Right cardiac atrium (tissue), 5 donors: ENCODE results near the gene CDK18. TPM values are rescaled to one million over a fixed set of nuclear protein-coding genes. Genes with fewer than 3 reads are reported as not detected.

ENCODE experiments used
- ATAC-seq, 2 donors: fragments of 200-7000 bp; cut with Tn5 transposase; one replicate each; pipeline versions ENCODE4 v1.8.0 to v1.9.1; 2020; ENCODE audit warnings: moderate library complexity in 2 of 2, mild to moderate bottlenecking in 1 of 2
- DNase-seq, 3 donors: peaks; one replicate each; pipeline ENCODE4 v3.0.0-alpha.2; 2020
- H3K27ac ChIP-seq: one replicate; pipeline ENCODE4 v1.5.1; 2013; ENCODE audit warnings: mild to moderate bottlenecking, low read length, control low read depth, moderate library complexity
- H3K27me3 ChIP-seq: one replicate; pipeline ENCODE4 v1.6.1; 2013; ENCODE audit not compliant: control insufficient read depth, insufficient read depth
- H3K4me1 ChIP-seq: one replicate; pipeline ENCODE4 v1.6.1; 2013; ENCODE audit warnings: low read length; ENCODE audit not compliant: control insufficient read depth, insufficient read depth
- H3K4me3 ChIP-seq: one replicate; pipeline ENCODE4 v1.5.1; 2013; ENCODE audit warnings: low read length, control low read depth
- H3K9me3 ChIP-seq: one replicate; pipeline ENCODE4 v1.6.1; 2013; ENCODE audit warnings: low read length; ENCODE audit not compliant: control insufficient read depth
- WGBS: extraction: QIAGEN DNeasy Blood & Tissue Kit; methylation state at CpG from one replicate; pipeline ENCODE4 v1.1.7; 2013; 5-methylcytosine and 5-hydroxymethylcytosine counted together
- intact Hi-C, 4 donors: fragments of 100-400 bp; cut with DNase I; formaldehyde crosslinking; loops; one replicate each; pipeline versions ENCODE4 v1.11.0 to v1.14.0; 2022 to 2023
- polyA plus RNA-seq: library from polyadenylated mRNA; stranded (reverse); fragments of 200-250 nt; gene quantifications from one replicate; pipeline ENCODE4 v1.2.3, GENCODE V29; 2013
- total RNA-seq, 4 donors: library from RNA; stranded (reverse); fragmentation: NEBNext Ultra II Directional; extraction: Animal tissue kit (Norgen Biotek cat#: 25700); gene quantifications; one replicate each; pipeline ENCODE4 v1.2.1, GENCODE V29; 2021
- donor health status: healthy with polysubstance abuse.
- donor health status: DM: no; HTN: yes; CAD: no.
- donor health status: DM: no; HTN: no; CAD: no.
- donor health status: DM: no; HTN: yes; CAD: no; lungs with severe emphysema.
- donor health status: DM: yes; HTN: yes; CAD: no.

Gene CDK18
- total and polyA plus RNA-seq, 5 donors, result 80.2 to 150 (median 142) TPM

DNA sequence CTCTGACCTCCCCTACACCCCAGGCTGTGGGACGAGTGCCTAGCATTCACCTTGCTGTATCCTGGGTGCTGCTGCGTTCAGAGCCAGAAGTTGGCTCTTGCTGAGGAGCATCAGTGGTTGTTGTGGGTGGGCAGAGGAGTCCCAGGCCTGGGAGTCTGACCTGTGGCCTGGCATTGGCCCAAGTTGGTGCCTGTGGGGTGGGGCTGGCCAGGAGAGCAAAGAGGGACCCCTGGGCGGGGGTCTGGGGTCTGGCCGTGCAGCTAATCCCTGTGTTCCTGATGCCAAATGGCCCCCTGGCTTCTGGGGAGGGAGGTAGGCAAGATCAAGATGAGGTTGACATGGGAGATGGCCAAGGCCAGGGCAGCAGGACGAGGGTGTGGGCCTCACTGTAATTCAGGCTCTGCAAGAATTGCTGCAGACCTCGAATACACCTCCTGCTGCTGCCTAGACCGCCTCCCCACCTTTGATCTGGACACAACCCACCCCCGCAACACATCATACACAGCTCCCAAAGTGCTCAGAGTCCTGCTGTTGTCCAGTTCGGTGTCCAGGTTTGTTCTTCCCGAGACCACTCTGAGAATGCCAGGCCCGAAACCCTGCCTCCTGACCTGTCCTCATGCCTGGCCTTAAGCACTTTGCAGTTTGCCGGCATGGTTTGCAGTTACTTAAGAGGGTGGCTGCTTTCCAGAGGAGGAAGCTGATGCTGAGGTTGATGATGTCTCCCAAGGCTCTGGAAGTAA is 28.7 kb downstream of the CDK18 start:
- DNase-seq (peak in 1 of 3 donors; percentile 70), ATAC-seq (no peak)
- intact Hi-C loops, result loop anchor here in 1 of 4 donors (10.0 kb wide), 1 partner anchor 102 kb away; the partner anchor contains the start of gene ELK4
- 79% methylated on average over 12 of the region's 12 CpGs for WGBS
- H3K4me3 ChIP-seq, result no peak overlapping the region
- H3K4me1 ChIP-seq, result no peaks in the 10 kb centered on the region
- no peak overlapping the region for H3K27ac ChIP-seq
- H3K27me3 ChIP-seq, result no peaks in the 10 kb centered on the region
- H3K9me3 ChIP-seq, result no peaks in the 10 kb centered on the region

DNA sequence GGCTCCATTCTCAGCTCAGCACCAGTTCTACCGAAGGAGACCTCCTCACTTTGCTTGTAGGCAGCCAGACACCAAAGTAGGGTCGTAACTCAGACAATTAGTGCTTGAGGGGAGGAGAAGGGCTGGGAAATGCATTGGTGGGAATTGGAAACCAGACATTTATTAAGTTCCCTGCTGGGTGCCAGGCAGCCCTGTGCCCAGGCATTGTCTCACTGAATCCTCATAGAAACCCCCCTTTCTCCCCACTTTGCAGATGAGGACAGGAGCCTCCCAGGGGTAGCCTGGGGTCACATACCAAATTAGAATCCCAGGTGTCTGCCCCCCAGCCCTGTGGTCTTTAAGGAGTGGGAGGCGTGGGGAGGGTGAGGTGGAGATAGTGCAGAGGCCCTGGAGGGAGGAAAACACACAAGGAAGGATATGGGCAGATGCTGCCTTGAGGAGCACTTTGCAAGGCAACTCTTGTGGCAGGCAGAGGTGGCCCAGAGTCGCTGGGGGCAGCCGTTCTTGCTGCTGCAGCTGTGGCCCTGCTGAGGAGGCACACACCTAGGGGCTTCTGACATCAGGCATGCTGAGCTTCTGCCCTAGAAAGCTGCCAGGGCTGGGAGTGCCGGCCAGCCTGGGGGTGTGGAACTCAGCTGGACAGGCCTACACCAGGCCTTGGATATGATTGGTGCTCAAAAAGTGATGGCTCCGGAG is 29.4 kb downstream of the CDK18 start:
- no peak for ATAC-seq
- Histone ChIP-seq H3K27ac (no peak overlapping the region), H3K27me3 (no peaks in the 10 kb centered on the region), H3K4me3 (no peak overlapping the region), H3K9me3 (no peaks in the 10 kb centered on the region), H3K4me1 (no peaks in the 10 kb centered on the region)
- intact Hi-C loops, result loop anchor here in 1 of 4 donors (10.0 kb wide), 1 partner anchor 101 kb away; the partner anchor contains the start of gene ELK4
- peak in 1 of 3 donors; percentile 37 for DNase-seq
- whole genome bisulfite sequencing, result 76% methylated on average over 7 of the region's 7 CpGs

DNA sequence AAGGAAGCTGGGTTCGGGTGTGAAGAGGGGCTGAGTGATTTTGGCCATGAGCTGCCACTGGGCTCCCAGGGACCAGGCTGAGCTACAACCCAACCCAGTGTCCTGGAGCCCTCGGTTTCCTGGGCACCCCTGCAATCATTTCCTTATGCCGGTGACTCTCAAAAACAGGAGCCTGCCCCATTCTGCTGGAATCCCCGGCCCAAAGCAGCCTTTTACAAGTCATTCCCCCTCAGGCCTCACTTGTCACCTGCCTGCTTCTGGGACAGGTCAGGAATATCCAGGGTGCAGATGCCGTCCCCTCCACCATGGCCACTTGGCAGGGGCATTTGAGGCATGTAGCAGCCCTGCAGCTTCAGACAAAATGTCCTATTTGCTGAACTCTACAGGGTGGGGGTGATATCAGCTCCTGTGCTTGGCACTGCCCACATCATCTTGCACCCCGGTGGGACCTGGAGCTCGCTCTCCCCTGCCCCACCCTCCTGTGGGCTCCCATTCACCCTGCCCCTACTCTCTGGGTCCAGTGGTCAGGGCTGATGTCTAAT is 30.0 kb downstream of the CDK18 start:
- DNase-seq, result no peak

DNA sequence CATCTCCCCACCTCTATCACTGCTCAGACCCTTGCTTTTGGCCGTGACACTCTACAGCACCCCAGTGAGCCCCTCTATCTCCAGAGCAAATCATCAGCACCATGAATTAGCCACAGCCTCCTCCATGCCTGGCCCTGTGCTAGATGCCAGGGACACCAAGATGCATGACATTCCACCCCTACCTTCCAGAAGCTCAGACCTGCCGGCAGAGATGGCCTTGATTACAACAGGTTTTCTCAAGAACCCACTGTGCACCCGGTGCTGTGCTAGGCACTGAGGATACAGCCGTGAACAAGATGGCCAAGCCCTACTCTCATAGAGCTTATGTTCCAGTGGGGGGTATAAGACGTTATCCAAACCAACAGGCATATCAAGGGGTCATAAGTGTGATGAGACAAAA is 30.6 kb downstream of the CDK18 start:
- DNase-seq, result no peak
- no peaks in the 10 kb centered on the region for H3K9me3 ChIP-seq
- H3K4me3 ChIP-seq, result no peak overlapping the region
- no peaks in the 10 kb centered on the region for H3K4me1 ChIP-seq
- no peak for ATAC-seq
- H3K27me3 ChIP-seq, result no peaks in the 10 kb centered on the region
- intact Hi-C loops, result loop anchor here in 1 of 4 donors (10.0 kb wide), 1 partner anchor 100 kb away; the partner anchor contains the start of gene ELK4
- 86% methylated on average over 5 of the region's 5 CpGs for WGBS
- no peak overlapping the region for H3K27ac ChIP-seq

More for the DNA sequence above, 30.0 kb downstream of the CDK18 start:
- Histone ChIP-seq H3K27ac (no peak overlapping the region), H3K4me1 (no peaks in the 10 kb centered on the region), H3K9me3 (no peaks in the 10 kb centered on the region), H3K4me3 (no peak overlapping the region), H3K27me3 (no peaks in the 10 kb centered on the region)
- no peak for ATAC-seq
- intact Hi-C loops, result loop anchor here in 1 of 4 donors (10.0 kb wide), 1 partner anchor 100 kb away; the partner anchor contains the start of gene ELK4
- 86% methylated on average over 7 of the region's 7 CpGs for WGBS

DNA sequence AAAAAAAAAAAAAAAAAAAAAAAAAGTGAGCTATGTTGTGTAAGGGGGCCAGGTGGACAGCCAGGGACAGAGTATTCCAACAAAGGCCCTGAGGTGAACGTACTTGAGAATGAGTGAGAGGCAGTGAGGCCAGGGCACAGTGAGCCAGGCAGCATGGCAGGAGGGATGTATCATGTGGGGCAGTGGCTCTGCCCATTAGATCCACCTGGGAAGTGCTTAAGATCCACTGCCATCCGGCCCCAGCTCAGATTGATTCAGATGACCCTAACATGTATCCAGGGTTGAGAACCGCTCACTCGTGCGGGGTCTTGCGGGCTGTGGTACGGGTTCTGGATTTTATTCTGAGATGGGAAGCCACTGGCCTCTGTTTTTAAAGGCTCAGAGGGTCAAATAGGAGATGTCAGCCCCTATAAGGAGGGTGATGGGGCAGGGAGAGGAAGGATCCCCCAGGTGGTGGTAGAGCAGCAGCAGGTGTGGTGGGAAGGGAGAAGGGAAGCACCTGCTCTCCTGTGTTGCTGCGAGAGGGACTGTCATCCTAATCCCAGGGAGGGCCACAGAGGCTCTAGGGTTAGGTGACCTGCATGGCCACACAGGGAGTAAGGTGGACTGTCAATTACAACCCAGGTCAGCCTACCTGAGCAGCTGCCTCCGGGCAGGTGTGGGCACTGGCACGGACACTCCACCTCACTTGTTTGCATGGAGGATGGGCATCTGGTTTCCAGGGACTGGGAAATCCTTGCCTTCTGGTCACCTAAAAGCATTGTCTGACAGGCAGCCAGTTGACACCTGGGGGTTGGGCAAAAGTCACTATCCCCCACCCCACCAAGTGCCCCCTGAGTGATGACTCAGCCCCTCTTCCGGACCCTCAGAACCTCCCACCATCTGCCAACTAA is 31.6 kb downstream of the CDK18 start:
- H3K27ac ChIP-seq, result no peak overlapping the region
- H3K4me1 ChIP-seq, result no peaks in the 10 kb centered on the region
- intact Hi-C loops, result loop anchor here in 1 of 4 donors (10.0 kb wide), 1 partner anchor 99 kb away; the partner anchor contains the start of gene ELK4
- ATAC-seq, result peak in 1 of 2 donors; percentile 4
- H3K4me3 ChIP-seq, result no peak overlapping the region
- DNase-seq, result no peak
- no peaks in the 10 kb centered on the region for H3K27me3 ChIP-seq
- WGBS, result 85% methylated on average over 11 of the region's 11 CpGs
- no peaks in the 10 kb centered on the region for H3K9me3 ChIP-seq

DNA sequence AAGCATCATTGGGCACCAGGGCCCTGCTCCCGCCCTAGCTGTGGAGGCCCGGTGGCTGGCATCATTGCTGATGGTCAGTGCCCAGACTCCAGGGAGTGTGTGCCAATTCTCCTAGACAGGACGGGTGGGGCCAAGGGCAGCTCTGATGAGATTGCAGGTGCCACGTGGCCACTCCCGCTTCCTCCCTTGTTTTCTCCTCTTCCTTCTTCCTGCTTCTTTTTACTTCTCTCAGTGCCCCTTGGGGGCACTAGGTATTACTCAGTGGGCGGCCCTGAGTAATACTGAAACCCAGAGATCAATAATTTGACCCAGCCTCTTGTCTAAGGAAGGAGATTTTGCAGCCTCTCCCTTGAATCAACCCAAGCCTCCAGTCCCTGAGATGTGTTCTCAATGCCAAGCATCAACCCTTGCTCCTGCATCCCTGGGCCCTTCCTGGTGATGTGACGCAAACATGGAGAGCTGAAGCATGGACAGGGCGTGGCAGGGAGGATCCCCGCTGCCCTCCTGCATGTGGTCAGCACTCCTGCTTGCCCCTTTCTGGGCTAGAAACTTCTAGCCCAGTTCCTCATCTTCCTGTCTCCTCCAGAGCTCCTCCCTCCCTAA is 32.4 kb downstream of the CDK18 start:
- Histone ChIP-seq H3K4me3 (no peak overlapping the region), H3K4me1 (no peaks in the 10 kb centered on the region), H3K27ac (no peak overlapping the region), H3K27me3 (no peaks in the 10 kb centered on the region), H3K9me3 (no peaks in the 10 kb centered on the region)
- intact Hi-C loops, result loop anchor here in 1 of 4 donors (10.0 kb wide), 1 partner anchor 98 kb away; the partner anchor contains the start of gene ELK4
- ATAC-seq (peak; percentile 47 to 54), DNase-seq (peak in 1 of 3 donors; percentile 74)
- WGBS, result 60% methylated on average over 9 of the region's 9 CpGs

DNA sequence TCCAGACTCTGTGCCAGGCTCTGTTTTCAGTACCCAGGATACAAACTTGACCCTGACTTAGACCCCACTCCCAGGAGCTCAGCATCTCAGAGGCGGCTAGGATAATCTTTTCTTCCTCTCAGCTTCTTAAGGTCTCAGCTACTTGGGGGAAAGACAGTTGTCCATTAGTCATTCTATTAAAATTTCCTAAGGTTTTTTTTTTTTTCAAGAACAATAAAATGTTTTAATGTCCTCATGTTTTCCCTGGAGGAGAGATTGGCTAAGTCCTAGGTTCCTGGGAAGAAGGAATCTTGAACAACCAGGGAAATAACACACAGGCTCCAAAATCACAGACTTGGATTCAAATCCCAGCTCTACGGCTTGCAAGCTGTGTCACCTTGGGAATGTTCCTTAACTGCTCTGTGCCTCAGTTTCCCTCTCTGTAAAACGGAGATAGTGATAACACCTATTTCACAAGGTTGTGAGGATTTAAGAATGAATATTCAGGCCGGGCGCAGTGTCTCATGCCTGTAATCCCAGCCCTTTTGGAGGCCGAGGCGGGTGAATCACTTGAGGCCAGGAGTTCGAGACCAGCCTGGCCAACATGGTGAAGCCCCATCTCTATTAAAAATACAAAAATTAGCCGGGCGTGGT is 33.0 kb downstream of the CDK18 start:
- H3K4me3 ChIP-seq, result no peak overlapping the region
- no peak for ATAC-seq
- H3K4me1 ChIP-seq, result no peaks in the 10 kb centered on the region
- intact Hi-C loops, result loop anchor here in 1 of 4 donors (10.0 kb wide), 1 partner anchor 97 kb away; the partner anchor contains the start of gene ELK4
- DNase-seq, result no peak
- H3K9me3 ChIP-seq, result no peaks in the 10 kb centered on the region
- H3K27me3 ChIP-seq, result no peaks in the 10 kb centered on the region
- no peak overlapping the region for H3K27ac ChIP-seq
- WGBS, result 84% methylated on average over 10 of the region's 10 CpGs

DNA sequence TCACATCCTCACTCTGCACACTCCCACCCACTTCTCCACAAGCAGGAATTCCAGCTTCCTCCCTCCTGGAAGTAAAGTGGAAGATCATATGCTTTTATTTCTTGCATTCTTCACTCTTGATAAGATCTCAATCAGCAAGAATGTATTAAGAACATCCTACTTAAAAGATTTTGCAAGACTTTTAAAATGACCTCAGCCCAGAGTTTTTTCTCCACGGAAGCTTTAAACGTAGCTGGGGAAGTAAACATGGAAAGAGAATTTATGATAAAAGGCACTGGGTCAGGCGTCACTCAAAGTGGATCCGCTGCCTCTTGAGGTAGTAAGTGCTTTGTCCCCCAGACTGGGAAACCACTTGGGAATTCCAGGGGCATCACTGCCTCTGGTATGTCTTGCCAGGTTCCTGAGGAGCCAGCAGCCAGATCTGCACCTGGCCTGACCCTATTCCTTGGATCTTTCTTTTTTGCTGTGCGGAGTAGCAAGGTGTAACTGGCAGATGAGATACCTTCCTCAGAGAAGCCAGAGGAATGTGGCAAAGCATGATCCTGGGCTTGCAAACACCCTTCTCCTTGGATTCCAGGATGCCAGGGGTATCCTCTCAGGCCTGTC is 33.9 kb downstream of the CDK18 start:
- H3K27ac ChIP-seq, result no peak overlapping the region
- no peaks in the 10 kb centered on the region for H3K27me3 ChIP-seq
- no peak overlapping the region for H3K4me3 ChIP-seq
- no peak for ATAC-seq
- no peaks in the 10 kb centered on the region for H3K9me3 ChIP-seq
- intact Hi-C loops, result loop anchor here in 1 of 4 donors (10.0 kb wide), 1 partner anchor 96 kb away; the partner anchor contains the start of gene ELK4
- H3K4me1 ChIP-seq, result no peaks in the 10 kb centered on the region
- 42% methylated on average over 5 of the region's 5 CpGs for WGBS
- no peak for DNase-seq

DNA sequence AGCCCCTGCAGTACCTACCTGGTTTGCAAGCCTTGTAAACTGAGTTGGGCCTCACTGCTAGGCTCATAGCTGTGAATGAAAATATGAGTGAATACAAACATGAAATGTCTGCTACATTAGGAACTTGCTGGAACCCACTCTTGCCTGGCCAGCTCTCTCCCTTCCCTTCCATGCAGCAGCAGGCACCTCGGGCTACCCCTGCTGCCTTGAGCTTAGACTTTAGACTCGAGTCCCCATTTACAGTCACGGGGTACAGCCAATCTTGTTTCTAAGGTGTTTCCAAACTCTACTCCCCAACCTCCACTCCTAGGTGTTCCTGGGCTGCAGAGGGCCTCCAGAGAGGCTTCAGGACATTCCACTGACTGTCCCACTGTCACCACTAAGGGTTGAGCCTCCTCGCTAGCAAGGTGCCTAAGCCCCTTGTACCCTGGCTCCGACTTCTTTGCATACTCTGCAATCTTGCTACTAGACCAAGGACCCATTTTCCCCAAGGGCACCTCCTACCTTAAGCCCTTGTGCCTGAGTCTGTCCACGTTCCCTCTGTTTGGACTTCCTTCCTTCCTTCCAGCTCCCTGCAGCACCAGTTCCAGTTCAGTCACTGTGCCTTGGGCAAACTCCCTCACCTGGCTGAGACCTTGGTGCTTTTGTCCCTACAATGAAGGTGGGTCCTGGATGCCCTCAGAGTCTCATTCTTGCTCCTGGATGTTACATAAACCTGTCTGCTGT is 36.9 kb downstream of the CDK18 start:
- no peak overlapping the region for H3K27ac ChIP-seq
- H3K27me3 ChIP-seq, result no peaks in the 10 kb centered on the region
- peaks cover 2% of the 10 kb centered on the region for H3K4me1 ChIP-seq
- intact Hi-C loops, result no loop called here
- no peaks in the 10 kb centered on the region for H3K9me3 ChIP-seq
- DNase-seq, result no peak
- ATAC-seq, result no peak
- WGBS, result 76% methylated on average over 6 of the region's 6 CpGs
- no peak overlapping the region for H3K4me3 ChIP-seq
